Activated gamma-delta T cell (primary cell): ENCODE results near the gene VMO1.
A peak's percentile ranks its signal among the peaks of the same experiment; 100 is the strongest.
"Not testable (repeated sequence)": the region's sequence is repeated elsewhere in the genome, so short reads cannot be mapped to it uniquely, and the experiment has no call there.

Experiments used
- DNase-seq: peaks from one replicate; lab custom pipeline; 2025; lab: John Stamatoyannopoulos, UW
- total RNA-seq, 2 donors: gene quantifications; one replicate each; lab custom pipeline; 2026; lab: John Stamatoyannopoulos, UW

The VMO1 gene, protein sequence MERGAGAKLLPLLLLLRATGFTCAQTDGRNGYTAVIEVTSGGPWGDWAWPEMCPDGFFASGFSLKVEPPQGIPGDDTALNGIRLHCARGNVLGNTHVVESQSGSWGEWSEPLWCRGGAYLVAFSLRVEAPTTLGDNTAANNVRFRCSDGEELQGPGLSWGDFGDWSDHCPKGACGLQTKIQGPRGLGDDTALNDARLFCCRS
- total RNA-seq = 0.10 to 2.5 reads per million in 2 donors

DNA sequence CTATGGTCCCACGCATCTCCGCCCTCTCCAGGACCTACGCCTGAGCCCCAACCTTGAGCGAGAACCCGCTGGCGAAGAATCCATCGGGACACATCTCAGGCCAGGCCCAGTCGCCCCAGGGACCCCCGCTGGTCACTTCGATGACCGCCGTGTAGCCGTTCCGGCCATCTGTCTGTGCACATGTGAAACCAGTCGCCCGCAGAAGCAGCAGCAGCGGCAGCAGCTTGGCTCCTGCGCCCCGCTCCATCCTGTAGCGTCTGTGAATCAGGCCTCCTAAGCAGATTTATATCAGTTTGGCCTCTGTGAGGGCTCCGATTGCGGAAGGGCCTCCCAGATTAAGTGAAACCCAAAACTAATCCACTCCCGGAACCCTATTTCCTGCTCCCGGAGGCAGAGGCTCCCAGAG, at the start of gene VMO1:
VMO1 (minus strand) TSS at position 259 of the 406 bp plus-strand sequence; CDS start at position 247, 12 bp downstream.
- DNase-seq = no peak

DNA sequence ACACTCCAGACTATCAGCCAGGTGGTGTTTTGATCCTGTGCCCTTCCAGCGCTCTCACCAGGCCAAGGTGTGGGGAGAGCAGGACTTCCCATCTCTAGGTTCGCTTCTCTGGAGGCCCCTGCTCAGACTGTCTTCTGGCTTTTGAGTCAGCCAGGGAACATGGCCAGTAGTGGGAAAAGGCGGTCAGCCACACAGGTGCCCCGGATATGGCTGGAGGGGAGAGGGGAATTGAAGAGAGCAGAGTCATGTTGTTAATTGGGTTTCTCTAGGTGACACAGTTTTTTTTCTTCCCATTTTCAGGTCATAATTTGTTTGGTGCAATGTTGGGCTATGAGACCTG, 48.5 kb upstream of the VMO1 start:
- DNase-seq = no peak

DNA sequence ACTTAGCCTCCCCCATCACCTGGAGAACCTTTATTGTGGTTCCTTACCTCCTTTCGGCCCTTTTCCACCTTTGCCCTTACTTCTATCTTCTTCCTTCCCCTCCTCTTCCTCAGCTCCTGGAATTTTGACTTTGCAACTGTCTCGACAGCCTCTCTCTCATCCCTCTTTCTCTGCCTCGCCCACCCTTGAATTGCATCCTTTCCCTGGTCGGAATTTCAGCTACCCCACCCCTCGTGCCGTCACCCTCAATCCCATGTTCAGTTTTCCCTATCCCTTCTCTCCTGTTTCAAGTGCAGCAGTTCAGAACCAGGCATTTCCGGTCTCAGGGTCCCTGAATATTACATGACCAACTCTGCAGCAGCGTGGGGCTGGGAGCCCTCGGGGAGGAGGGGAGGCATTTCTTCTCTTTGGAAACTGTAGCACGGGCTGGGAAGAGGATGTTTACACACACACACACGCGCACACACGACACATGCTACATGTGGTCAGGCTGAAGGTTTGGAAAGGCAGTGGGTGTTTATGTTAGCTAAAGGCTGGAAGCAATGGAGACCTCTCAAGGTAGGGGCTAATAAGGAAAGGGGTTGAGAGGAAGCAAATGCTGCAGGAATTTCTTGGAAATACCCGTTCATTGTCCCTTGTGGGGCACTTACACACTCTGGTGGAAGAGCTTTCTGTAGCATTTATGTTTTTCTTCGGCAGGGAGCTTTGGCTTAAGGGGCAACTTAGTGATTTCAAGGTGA, 47.9 kb upstream of the VMO1 start:
- no peak for DNase-seq

DNA sequence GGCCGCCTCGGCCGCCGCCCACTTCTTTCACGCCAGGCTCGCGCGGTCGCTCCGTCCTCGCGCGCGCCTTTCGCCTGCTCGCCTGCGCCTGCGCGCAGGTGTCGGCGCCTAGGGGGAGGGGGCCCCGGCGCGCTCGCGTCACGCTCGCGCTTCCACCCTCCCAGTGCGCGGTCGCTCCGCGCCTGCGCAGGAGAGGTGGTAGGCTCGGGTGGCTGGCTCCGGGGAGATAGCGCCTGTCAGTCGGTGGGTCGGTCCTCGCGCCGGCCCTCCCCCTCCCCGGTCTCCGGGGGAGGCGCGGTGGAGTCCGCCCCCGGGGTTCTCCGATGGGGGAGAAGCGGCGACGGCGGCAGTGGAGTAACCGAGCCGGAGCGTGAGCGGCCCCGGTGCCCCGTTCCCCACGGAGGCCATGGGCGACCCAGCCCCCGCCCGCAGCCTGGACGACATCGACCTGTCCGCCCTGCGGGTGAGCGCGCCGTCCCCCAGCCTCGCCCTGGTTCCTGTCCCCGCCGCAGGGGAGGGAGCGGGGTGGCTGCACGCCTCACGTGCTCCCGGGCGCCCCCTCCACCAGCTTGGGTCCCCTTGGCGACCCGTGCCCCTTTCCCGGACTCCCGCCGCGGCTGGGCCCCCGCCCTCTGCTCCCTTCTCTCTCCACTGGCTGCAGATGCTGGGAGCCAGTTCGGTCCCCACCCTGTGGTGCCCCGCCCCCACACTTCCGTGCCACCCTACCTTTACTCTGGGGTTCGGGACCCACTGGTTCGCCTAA, 47.2 kb upstream of the VMO1 start, which contains the start of gene MINK1:
MINK1 (plus strand) TSS at position 163 of the 763 bp plus-strand sequence; CDS start at position 407, 244 bp downstream.
- DNase-seq = peak; percentile 89

DNA sequence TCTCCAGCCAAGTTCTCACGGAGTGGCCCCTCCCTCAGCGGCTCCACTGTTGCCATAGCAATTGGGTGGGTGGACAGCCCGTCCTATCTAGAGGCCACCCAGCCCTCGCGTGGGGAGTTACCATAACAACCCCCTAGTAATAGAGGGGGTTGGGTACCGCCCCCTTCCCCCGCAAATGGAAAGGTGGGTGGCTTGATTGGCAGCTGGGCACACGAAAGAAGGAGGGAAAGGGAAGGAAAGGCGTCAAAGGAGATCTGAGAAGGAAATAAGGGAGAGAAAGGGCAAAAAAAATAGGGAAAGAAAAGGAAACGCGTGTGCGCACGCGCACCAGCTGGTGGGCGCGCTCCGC, 46.6 kb upstream of the VMO1 start:
- not testable (repeated sequence) for DNase-seq

DNA sequence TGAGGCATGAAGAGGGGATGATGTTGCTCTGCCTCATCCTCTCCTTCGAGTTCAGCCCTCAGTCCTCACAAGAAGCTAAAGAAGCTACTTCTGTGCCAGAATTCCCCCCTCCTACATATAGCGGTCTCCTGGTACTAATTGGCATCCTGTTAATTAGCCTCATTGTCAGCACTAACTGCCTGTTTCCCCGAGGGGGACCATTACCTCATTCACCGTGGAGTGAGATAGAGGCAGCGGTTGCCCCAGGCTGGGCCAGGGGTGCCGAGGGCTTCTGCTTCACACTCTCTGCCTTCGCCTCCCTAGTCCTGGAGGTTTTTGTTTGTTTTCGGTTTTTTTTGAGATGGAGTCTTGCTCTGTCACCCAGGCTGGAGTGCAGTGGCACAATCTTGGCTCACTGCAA, 41.2 kb upstream of the VMO1 start:
- DNase-seq = no peak

DNA sequence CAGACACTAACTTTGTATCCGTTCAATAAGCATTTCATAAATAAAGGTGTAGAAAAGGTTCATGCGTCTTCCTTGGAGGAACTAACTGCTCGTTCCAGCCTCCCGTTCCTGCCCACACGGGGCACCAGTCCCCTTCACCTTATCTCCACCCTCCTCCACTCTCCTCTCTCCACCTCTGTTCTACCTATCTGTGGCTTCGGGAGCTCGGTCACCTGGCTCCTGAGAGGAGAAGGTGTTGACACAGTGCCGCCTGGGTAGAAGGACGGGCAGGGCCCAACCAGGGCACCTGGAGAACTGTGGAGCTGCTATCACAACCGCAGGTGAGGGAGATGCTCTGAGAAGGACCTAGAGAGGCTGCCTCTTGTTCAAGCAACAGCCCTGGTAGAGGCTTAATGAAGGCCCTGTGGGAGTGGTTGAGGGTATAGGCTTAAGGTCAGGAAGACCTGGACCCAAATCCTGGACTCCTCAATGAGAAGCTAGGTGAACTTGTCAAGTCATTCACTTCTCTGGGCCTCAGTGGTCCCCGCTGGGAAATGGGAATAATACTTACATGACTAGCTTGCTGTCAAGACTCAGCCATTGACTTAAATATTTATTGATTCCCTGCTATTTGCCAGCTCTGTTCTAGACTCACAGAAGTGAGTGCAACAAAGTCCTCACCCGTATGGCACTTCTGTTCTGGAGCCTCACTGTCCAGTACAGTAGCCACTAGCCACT, 37.4 kb upstream of the VMO1 start:
- DNase-seq = no peak

DNA sequence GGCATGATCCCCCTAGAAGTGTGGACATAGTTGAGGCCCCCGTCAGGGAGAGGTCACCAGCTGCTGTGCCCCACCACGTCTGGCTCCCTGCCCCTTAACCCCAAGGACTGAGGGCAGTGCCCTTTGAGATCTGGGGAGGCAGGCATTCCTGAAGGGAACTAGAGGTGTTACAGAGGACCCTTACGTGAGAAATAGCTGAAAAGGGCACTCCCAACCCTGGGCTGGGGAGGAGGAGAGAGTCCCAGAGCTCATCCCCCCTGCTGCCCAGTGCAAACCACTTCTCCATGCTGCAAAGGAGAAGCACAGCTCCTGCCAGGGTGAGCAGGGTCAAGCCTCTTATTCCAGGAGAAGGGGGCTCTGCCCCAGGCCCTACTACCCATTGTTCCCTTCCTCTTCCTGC, 36.7 kb upstream of the VMO1 start:
- DNase-seq = no peak

DNA sequence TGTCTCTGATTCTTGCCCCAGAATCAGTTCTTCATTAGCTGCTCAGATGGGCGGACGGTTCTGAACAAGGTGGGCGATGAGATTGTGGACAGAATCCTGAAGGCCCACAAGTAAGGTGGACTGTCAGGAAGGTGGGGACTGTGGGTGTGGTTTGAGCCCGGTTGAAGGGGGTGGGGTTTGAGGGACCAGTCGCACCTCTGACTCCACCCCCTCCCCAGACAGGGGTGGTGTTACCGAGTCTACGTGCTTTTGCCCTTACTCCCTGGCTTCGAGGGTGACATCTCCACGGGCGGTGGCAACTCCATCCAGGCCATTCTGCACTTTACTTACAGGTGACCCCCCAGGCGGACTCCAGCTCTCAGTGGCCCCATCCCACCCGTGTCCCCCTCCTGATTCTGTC, 32.1 kb upstream of the VMO1 start:
- DNase-seq = no peak

DNA sequence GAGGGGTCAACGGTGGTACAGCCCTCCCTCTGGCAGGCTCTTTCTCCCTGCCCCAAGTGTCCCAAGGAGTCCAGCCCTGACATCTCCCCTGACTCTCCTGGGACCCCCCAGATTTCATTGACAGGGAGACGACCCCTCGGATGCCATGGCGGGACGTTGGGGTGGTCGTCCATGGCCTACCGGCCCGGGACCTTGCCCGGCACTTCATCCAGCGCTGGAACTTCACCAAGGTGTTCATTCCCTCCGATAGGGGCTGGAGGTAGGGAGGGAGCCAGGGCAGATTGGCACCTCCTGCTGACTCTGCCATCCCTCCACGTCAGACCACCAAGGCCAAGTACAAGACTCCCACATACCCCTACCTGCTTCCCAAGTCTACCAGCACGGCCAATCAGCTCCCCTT, 30.7 kb upstream of the VMO1 start:
- DNase-seq = no peak

DNA sequence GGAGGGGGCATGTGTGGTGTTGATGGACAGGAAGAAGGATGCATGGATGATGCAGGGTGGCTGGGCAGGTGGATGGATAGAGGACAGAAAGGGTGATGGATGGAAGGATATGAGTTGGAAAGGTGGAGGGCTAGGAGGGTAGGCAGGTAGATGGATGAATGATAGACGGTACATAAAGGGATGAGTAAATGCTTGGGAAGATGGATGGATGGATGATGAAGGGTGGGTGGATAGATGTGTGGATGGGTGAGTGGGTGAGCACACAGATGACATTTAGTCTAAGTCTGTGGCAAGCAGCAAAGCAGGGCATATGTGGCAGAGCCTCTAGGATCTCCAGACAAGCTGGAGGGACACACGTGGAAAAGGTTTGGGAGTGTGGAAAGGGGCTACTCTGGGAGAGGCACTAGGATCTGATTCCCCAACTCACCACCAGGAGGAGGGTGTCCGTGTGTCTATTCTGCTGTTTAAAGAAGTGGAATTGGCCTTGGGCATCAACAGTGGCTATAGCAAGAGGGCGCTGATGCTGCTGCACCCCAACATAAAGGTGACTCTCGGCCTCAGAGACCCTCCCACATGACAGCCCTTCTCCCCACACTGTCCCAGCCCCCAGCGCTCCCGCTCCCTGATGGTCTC, 29.0 kb upstream of the VMO1 start:
- no peak for DNase-seq

DNA sequence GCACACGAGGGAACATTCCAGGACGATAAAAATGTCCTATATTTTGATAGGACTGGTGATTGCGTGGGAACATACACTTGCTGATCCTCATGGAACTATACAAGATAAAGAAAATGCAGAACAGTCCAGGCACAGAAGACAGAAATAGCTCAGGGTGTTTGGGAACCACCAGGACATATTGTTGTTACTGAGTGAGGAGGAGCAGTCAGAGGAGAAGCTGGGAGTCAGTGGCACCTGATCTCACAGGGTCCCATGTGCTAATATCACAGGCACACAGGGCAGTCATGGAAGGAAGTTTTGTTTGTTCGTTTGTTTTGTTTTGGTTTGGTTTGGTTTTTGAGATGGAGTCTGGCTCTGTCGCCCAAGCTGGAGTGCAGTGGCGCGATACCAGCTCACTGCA, 26.5 kb upstream of the VMO1 start:
- DNase-seq = no peak

DNA sequence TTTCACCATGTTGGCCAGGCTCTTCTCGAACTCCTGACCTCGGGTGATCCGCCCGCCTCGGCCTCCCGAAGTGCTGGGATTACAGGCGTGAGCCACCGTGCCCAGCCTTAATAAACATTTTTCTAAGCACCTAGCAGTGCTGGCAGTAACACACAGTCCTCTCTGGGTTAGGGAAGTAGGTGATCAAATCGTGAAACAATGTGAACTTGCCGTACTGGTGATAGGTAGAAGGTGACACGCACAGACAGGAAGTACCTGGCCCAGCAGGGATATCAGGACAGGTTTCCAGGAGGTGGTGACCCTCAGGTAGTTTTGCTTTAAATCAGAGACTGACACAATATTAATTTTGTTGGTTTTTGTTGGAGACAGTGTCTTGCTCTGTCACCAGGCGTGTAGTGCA, 25.3 kb upstream of the VMO1 start:
- no peak for DNase-seq

DNA sequence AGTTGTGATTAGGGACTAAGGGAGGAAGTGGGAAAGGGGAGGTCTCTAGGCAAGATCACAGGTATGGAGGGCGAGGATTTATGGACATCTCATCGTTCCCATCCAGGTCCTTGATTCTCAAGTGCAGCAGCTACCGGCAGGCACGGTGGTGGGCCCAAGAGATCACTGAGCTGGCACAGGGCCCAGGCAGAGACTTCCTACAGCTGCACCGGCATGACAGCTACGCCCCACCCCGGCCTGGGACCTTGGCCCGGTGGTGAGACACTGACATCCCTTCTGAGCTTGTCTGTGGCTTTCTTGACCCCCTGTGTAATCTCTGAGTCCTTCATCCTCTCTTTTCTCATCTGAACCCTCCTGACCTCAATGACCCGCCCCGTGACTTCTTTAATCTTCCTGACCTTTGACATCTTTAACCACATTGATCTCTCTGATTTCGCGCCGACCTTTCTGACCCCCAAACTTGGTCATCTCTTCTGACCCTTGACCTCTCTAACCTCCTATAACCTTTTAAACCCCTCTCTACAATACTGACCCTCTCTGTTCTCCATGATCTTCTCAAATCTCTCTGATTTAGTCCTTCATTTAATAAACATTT, 24.6 kb upstream of the VMO1 start:
- no peak for DNase-seq

DNA sequence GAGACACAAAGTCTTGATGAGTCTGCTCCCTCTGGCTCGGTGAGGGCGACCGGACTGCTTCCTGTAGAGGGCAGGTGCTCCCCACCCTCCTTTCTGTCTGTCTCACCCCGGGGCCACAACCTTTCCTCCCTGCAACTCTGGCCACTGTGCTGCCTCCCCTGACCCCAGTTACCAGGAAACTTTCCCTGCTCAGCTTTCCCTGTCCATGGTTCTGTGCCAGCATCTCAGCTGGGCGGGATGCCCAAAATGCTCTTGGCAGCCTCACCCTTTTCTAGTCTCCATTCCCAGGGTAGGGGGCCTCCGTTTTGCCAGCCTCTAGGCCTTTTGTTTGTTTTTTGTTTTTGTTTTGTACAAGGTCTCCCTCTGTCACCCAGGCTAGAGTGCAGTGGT, 22.2 kb upstream of the VMO1 start:
- DNase-seq = no peak

DNA sequence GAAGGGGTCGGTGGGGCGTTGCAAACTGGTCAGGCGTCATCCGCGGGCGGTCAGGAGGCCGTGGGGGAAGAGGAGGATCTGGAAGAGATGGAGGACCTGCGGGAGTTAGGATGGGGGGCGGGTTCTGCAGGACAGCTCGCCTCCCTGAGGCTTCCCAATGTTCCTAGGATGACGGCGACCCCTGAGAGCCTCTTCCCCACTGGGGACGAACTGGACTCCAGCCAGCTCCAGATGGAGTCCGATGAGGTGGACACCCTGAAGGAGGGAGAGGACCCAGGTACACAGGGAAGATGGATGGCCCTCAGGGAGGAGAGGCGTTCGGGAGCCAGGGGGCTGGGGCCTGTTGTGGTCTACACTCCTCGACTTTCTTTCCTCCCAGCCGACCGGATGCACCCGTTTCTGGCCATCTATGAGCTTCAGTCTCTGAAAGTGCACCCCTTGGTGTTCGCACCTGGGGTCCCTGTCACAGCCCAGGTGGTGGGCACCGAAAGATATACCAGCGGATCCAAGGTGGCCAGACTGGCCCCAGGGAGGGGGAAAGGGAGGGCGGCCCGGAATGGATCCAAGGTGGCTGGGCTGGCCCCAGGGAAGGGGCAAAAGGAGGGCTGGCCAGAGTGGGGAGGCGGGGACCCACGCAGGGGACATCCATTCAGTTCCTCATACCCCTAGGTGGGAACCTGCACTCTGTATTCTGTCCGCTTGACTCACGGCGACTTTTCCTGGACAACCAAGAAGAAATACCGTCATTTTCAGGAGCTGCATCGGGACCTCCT, 21.6 kb upstream of the VMO1 start:
- DNase-seq = no peak

DNA sequence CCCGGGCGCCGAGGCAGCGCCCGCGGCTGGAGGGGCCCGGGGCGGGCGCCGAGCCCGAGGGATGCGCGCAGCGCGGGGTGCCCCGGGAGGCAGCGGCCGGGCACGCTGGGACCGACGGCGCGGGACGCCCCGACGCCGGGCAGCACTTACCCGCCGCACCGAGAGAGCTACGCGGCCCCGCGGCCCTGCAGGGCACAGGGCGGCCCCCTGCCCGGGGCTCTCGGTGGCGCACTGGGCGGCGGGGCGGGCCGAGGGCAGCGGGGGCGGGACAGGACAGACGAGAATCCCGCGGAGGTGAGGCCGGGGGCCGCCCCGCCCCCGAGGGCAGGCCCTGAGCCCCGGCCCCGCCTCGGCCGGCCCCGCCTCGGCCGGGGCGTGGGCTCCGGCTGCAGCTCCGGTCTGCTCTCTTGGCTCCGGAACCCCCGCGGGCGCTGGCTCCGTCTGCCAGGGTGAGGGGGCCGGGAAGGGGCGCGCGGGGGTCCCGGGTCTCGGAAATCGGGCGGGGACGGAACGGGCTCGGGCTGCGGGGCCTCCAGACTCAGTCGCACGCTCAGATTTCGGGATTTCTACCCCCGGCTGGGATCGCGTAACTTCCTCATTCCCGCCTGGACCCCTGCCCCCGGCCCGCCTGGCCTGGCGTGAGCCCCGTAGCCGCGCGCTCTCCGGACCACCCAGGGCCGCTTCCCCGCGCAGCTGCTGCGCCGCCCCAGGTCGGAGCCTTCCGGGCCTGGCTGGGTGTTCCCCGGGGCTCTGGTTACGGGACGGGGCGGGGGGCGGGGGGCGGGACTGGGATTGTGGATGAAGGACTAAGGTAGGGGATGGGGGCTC, 20.8 kb upstream of the VMO1 start, which contains the start of gene PLD2:
PLD2 (plus strand) TSS at position 376 of the 828 bp plus-strand sequence. CDS start 621 bp downstream, outside the sequence.
- peak; percentile 78 for DNase-seq

DNA sequence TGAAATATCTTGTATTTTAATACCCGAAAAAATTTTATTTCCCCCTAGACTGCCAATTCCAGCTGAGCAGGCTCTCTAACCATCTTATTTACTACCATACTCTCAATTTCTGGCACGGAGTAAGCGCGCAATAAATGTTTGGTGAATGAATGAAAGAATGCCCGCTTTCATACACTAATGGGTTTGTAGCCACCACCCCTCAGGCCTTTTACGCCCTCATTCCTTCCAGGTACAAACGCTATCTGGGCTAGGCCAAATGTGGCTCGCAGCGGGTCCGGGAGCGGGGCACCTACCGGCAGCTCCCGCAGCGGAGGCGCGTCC, 20.3 kb upstream of the VMO1 start:
- no peak for DNase-seq

DNA sequence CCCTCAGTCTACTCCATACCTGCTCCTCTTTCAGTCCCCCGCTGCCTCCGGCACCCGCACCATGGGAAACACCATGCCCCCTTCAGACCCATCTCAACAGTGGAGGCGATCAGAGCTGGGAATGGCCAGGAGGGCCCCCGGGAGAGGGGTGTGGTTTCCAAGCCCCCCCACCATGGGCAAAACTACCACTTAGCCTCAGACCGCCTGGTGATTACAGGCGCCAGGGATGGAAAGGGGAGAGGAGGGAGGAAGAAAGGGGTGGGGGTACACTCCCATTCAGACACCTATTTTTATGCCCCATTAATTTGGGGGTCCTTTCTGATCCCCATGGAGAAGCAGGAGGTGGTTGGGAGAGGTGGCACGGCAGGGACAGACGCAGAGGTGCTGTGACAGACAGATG, 16.1 kb upstream of the VMO1 start, which contains the start of gene C17orf114:
C17orf114 (minus strand) TSS at position 101 of the 400 bp plus-strand sequence.
- DNase-seq = no peak
